ENCODE measurements around the gene SH3D19.

- no peak for TF ChIP-seq EP300 (IDR thresholded peaks at IDR 0.05)
- TF ChIP-seq CTCF (IDR thresholded peaks at IDR 0.05): no peak
- no peak for TF ChIP-seq POLR2AphosphoS5 (IDR thresholded peaks at IDR 0.05)
- no peak for TF ChIP-seq POLR2A (IDR thresholded peaks at IDR 0.05)
Observed at GRCh38 chr4:151157543-151157942, 167.9 kb downstream of the SH3D19 start.
